BE2C (cell line): ENCODE data around the gene SPHK1. TPM values are rescaled to one million over a fixed set of nuclear protein-coding genes. Genes with fewer than 3 reads are reported as not detected.
A peak's percentile ranks its signal among the peaks of the same experiment; 100 is the strongest.

Experiments used
- DNase-seq: peaks from one replicate; pipeline ENCODE4 v3.0.0-alpha.2; 2020
- H3K27me3 ChIP-seq: fragments of 250-450 bp; sonication (Bioruptor Pico); 2 replicates; pipeline ENCODE4 v1.5.1; 2020; ENCODE audit warnings: mild to moderate bottlenecking
- H3K36me3 ChIP-seq: fragments of 250-450 bp; sonication (Bioruptor Pico); 2 replicates; pipeline ENCODE4 v1.5.1; 2020; ENCODE audit warnings: mild to moderate bottlenecking
- H3K4me1 ChIP-seq: fragments of 250-450 bp; sonication (Bioruptor Pico); 2 replicates; pipeline ENCODE4 v1.5.1; 2020
- H3K4me3 ChIP-seq: 2 replicates; pipeline ENCODE4 v1.5.1; 2011; ENCODE audit warnings: low read depth, low read length
- H3K9me3 ChIP-seq: fragments of 250-450 bp; sonication (Bioruptor Pico); 2 replicates; pipeline ENCODE4 v1.5.1; 2020
- CTCF ChIP-seq: IDR thresholded peaks from 2 replicates; pipeline ENCODE4 v1.5.1; 2012; ENCODE audit warnings: mild to moderate bottlenecking, low read depth, low read length
- polyA plus RNA-seq: library from polyadenylated mRNA; unstranded; fragments of >200 nt; gene quantifications from one replicate; pipeline ENCODE4 v1.2.1, GENCODE V29; 2012; ENCODE audit warnings: low read depth, missing spikeins; ENCODE audit not compliant: insufficient read length, insufficient read depth

The SPHK1 gene
- 14.1 TPM for polyA plus RNA-seq

- Histone ChIP-seq H3K4me1 (peaks cover 10% of the 10 kb centered on the region), H3K4me3 (peak within 1 kb of the TSS; percentile 48), H3K9me3 (no peaks in the 10 kb centered on the region; the same call in 1 of the 2 replicates), H3K36me3 (no peaks in the 10 kb centered on the region), H3K27me3 (peaks cover 38% of the 10 kb centered on the region)
- DNase-seq: peak; percentile 71
- TF ChIP-seq CTCF: no peak
These were observed at the start of gene SPHK1 for GRCh38 chr17:76384222-76384986. SPHK1 (plus strand) TSS chr17:76384609; CDS start chr17:76385645, 1,036 bp downstream.

- H3K4me1 ChIP-seq: no peaks in the 10 kb centered on the region
- H3K27me3 ChIP-seq: no peaks in the 10 kb centered on the region
- no peaks in the 10 kb centered on the region for H3K9me3 ChIP-seq
- no peak for TF ChIP-seq CTCF
- H3K4me3 ChIP-seq: no peak overlapping the region
- DNase-seq: no peak
- peaks cover 8% of the 10 kb centered on the region for H3K36me3 ChIP-seq
These were observed 48.6 kb upstream of the SPHK1 start for GRCh38 chr17:76335716-76336381.

- no peak for DNase-seq
- H3K4me3 ChIP-seq: no peak overlapping the region
- no peak for TF ChIP-seq CTCF
- H3K4me1 ChIP-seq: no peaks in the 10 kb centered on the region
- H3K9me3 ChIP-seq: no peaks in the 10 kb centered on the region
- no peaks in the 10 kb centered on the region for H3K27me3 ChIP-seq
- H3K36me3 ChIP-seq: peaks cover 5% of the 10 kb centered on the region
These were observed 47.5 kb upstream of the SPHK1 start for GRCh38 chr17:76336756-76337412.

GRCh38 chr17:76337413-76337777, 47.0 kb upstream of the SPHK1 start:
- H3K27me3 ChIP-seq: no peaks in the 10 kb centered on the region
- no peaks in the 10 kb centered on the region for H3K4me1 ChIP-seq
- H3K4me3 ChIP-seq: no peak overlapping the region
- peaks cover 9% of the 10 kb centered on the region for H3K36me3 ChIP-seq
- no peaks in the 10 kb centered on the region for H3K9me3 ChIP-seq
- no peak for DNase-seq
- no peak for TF ChIP-seq CTCF

- 0 out of 2 replicates have a peak, but pooled peaks cover 3% of the 10 kb centered on the region for H3K4me1 ChIP-seq
- H3K4me3 ChIP-seq: no peak overlapping the region
- DNase-seq: no peak
- peaks cover 19% of the 10 kb centered on the region for H3K36me3 ChIP-seq
- H3K27me3 ChIP-seq: no peaks in the 10 kb centered on the region
- H3K9me3 ChIP-seq: no peaks in the 10 kb centered on the region
- no peak for TF ChIP-seq CTCF
These were observed 43.1 kb upstream of the SPHK1 start for GRCh38 chr17:76341301-76341700.
